Measurements from ENCODE around the gene SLC22A3.

The SLC22A3 gene

GRCh38 chr6:160417146-160417545 lies 69.0 kb downstream of the SLC22A3 start:
- no peak for DNase-seq (ENCODE audit: low read depth)

GRCh38 chr6:160417550-160417949 lies 69.4 kb downstream of the SLC22A3 start:
- DNase-seq (ENCODE audit: low read depth) = no peak

- DNase-seq (ENCODE audit: low read depth) = no peak
These were observed 70.2 kb downstream of the SLC22A3 start for GRCh38 chr6:160418370-160418769.

GRCh38 chr6:160419488-160419887 lies 71.3 kb downstream of the SLC22A3 start:
- DNase-seq (ENCODE audit: low read depth) = no peak

- no peak for DNase-seq (ENCODE audit: low read depth)
These were observed 72.2 kb downstream of the SLC22A3 start for GRCh38 chr6:160420253-160420968.

GRCh38 chr6:160420969-160421556 lies 72.9 kb downstream of the SLC22A3 start:
- DNase-seq (ENCODE audit: low read depth) = no peak

GRCh38 chr6:160421854-160422253 lies 73.7 kb downstream of the SLC22A3 start:
- peak; percentile 16 for DNase-seq (ENCODE audit: low read depth)

- no peak for DNase-seq (ENCODE audit: low read depth)
These were observed 76.1 kb downstream of the SLC22A3 start for GRCh38 chr6:160424256-160424655.

- DNase-seq (ENCODE audit: low read depth) = no peak
These were observed 78.0 kb downstream of the SLC22A3 start for GRCh38 chr6:160426136-160426535.

GRCh38 chr6:160427312-160428068 lies 79.3 kb downstream of the SLC22A3 start:
- no peak for DNase-seq (ENCODE audit: low read depth)

GRCh38 chr6:160428069-160428430 lies 79.9 kb downstream of the SLC22A3 start:
- no peak for DNase-seq (ENCODE audit: low read depth)

GRCh38 chr6:160428818-160429619 lies 80.8 kb downstream of the SLC22A3 start:
- DNase-seq (ENCODE audit: low read depth) = no peak

- DNase-seq (ENCODE audit: low read depth) = no peak
These were observed 81.4 kb downstream of the SLC22A3 start for GRCh38 chr6:160429620-160429895.

- no peak for DNase-seq (ENCODE audit: low read depth)
These were observed 82.0 kb downstream of the SLC22A3 start for GRCh38 chr6:160430203-160430602.

- DNase-seq (ENCODE audit: low read depth) = no peak
These were observed 82.6 kb downstream of the SLC22A3 start for GRCh38 chr6:160430751-160431150.

GRCh38 chr6:160431226-160431625 lies 83.0 kb downstream of the SLC22A3 start:
- DNase-seq (ENCODE audit: low read depth) = peak; percentile 94

- peak; percentile 7 for DNase-seq (ENCODE audit: low read depth)
These were observed 83.7 kb downstream of the SLC22A3 start for GRCh38 chr6:160431791-160432404.

GRCh38 chr6:160435935-160436334 lies 87.8 kb downstream of the SLC22A3 start:
- no peak for DNase-seq (ENCODE audit: low read depth)

- no peak for DNase-seq (ENCODE audit: low read depth)
These were observed 89.0 kb downstream of the SLC22A3 start for GRCh38 chr6:160437154-160437553.

GRCh38 chr6:160437775-160438174 lies 89.6 kb downstream of the SLC22A3 start:
- DNase-seq (ENCODE audit: low read depth) = no peak

GRCh38 chr6:160438481-160438880 lies 90.3 kb downstream of the SLC22A3 start:
- no peak for DNase-seq (ENCODE audit: low read depth)

- no peak for DNase-seq (ENCODE audit: low read depth)
These were observed 91.6 kb downstream of the SLC22A3 start for GRCh38 chr6:160439751-160440150.

All from iris pigment epithelial cell (primary cell).